ENCODE measurements around the gene EVX2. TPM values are rescaled to one million over a fixed set of nuclear protein-coding genes. Genes with fewer than 3 reads are reported as not detected.

EVX2 gene
- total RNA-seq (2011; cell fraction: chromatin; rRNA removed; ENCODE audit: low replicate concordance) = 0.09 TPM in 1 of 2 replicates, not detected in the other
- not detected in 2 replicates for total RNA-seq (2011; cell fraction: nucleolus; rRNA removed)
- total RNA-seq (2011; cell fraction: nucleoplasm; rRNA removed) = 0.07 TPM in 1 of 2 replicates, not detected in the other
- total RNA-seq (2014; rRNA removed) (0.04 TPM in 1 of 2 replicates, not detected in the other), total RNA-seq (2014; rRNA removed; fragmentation: Illumina TruSeq; extraction: Trizol) (not detected in 2 replicates), total RNA-seq (2015; rRNA removed; fragmentation: Illumina TruSeq; extraction: Trizol) (not detected in 2 replicates), total RNA-seq (2021) (not detected in 2 replicates), polyA plus RNA-seq (2011; rRNA removed) (not detected in 2 replicates), polyA plus RNA-seq (2014; fragmentation: Illumina TruSeq; extraction: Trizol) (not detected in 2 replicates), polyA plus RNA-seq (2014; fragmentation: Nextera tagmentation; extraction: Ambion mirVana) (not detected), polyA plus RNA-seq (2014; rRNA removed) (not detected in 2 replicates), polyA minus RNA-seq (2011; rRNA and poly(A)+ RNA removed) (not detected in 2 replicates), Bru-seq, nascent RNA (percentile 11 among the genes with signal in this experiment), BruChase-seq, experiment 1, labeled RNA remaining after a 2-hour chase (percentile 11 among the genes with signal in this experiment), BruChase-seq, experiment 2, labeled RNA remaining after a 6-hour chase (percentile 12 among the genes with signal in this experiment)
- not detected in 2 replicates for polyA plus RNA-seq (2011; cell fraction: cytosol; rRNA removed)
- not detected in 2 replicates for polyA plus RNA-seq (2011; cell fraction: nucleus; rRNA removed)
- 0.01 TPM in 1 of 2 replicates, not detected in the other for polyA plus RNA-seq (2012)
- polyA minus RNA-seq (2011; cell fraction: cytosol; rRNA and poly(A)+ RNA removed) = not detected in 2 replicates
- not detected in 2 replicates for polyA minus RNA-seq (2011; cell fraction: nucleus; rRNA and poly(A)+ RNA removed)
- long read RNA-seq, experiment 1 = 0 reads
- long read RNA-seq, experiment 2 = 0 reads
- long read RNA-seq, experiment 3 = 0 reads

DNA sequence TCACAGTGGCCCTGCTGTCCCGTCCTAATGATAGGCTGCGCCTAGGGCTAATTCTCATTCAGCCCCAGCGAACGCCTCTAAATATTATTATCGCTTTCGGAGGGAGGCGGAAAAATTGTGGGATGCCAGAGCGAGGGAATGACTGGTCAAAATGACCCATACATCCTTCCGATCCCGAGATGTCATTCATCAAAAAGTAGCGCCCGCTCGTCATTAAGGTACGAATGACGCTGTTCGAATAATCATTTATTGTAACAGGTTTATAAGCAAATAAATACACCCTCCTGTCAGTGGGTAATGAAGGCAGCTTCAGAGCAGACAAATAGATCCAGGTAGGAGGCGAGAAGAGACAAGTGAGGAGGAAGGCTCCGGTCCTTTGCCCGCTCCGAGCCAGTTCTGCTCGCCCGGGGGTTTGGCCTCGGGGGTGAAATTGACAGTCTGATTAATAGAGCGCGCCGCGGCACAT is at the start of gene EVX2:
Gene EVX2 (minus strand): TSS at position 167 of the 466 bp plus-strand sequence. CDS start 186 bp downstream, outside the sequence.
- ATAC-seq = no peak

More for the DNA sequence above, at the start of gene EVX2:
- H4K20me1 ChIP-seq (replicated peaks; ENCODE audit: control insufficient read depth, insufficient read depth, low read length) = peaks cover 4% of the 10 kb centered on the region; the same call in 1 of the 2 replicates
- POLR2A ChIA-PET = no interaction called here
- CTCF ChIA-PET (ENCODE audit: low intra/inter-chr PET ratio) = no interaction called here
- H3K4me2 ChIP-seq (ENCODE audit: insufficient read depth, low read length) = no peak within 1 kb of the TSS
- H3K27ac ChIP-seq (ENCODE audit: extremely low read depth, low read depth, low read length) = no peak within 1 kb of the TSS
- no peak for FAIRE-seq
- TF ChIP-seq ZNF41 (CRISPR knock-in tag; conservative IDR thresholded peaks at IDR 0.05) (no peak), ZBTB1 (CRISPR knock-in tag; IDR thresholded peaks at IDR 0.05; ENCODE audit: borderline replicate concordance, low read depth) (0 out of 2 replicates have a peak, but pooled peaks have one; percentile 29)
- H2AFZ ChIP-seq (ENCODE audit: low read depth, low read length) = no peak within 1 kb of the TSS
- no peaks in the 10 kb centered on the region for H3K9me1 ChIP-seq (ENCODE audit: control insufficient read depth, insufficient read depth, low read length)
- WGBS (ENCODE audit: insufficient coverage, low coverage, missing lambda C conversion rate) = 23% methylated on average over 27 of the region's 27 CpGs
- peaks cover 10% of the 10 kb centered on the region for H3K9me3 ChIP-seq (replicated peaks; ENCODE audit: control insufficient read depth, insufficient read depth, low read depth, low read length)
- peaks cover 57 to 86% of the 10 kb centered on the region in 2 experiments for H3K27me3 ChIP-seq (ENCODE audit: control insufficient read depth in 2 of 2, insufficient read depth in 2 of 2, low read length in 2 of 2)
- in situ Hi-C loops (cut with MboI) = loop anchor here (10.0 to 25.0 kb wide), 2 partner anchors 659 to 1047 kb away; no protein-coding TSS in a partner anchor
- DNase-seq (ENCODE audit: extremely low read depth in 1 of 4, low spot score in 3 of 4) = no peak
- BruUV-seq (replicated peaks) = no TSS peak
- H3K4me3 ChIP-seq = no peak within 1 kb of the TSS
- no peaks in the 10 kb centered on the region for H3K36me3 ChIP-seq (ENCODE audit: control insufficient read depth, insufficient read depth, low read length)
- no peaks in the 10 kb centered on the region for H3K79me2 ChIP-seq (ENCODE audit: control insufficient read depth, insufficient read depth, low read length)
- H3K9ac ChIP-seq (ENCODE audit: insufficient read depth in 1 of 2, low read depth in 2 of 2, low read length in 2 of 2) = no peak within 1 kb of the TSS
- H3K4me1 ChIP-seq (replicated peaks in 1 of 2; ENCODE audit: control insufficient read depth in 2 of 2, insufficient read depth in 2 of 2, low read length in 2 of 2) = peaks cover 0 to 48% of the 10 kb centered on the region in 2 experiments; a peak in 3 of 5 replicates
- intact Hi-C loops (cut with micrococcal nuclease) = no loop called here
